GM12875 (cell line): Measurements from ENCODE around the gene FNDC10.

Experiments used
- H3K4me3 ChIP-seq: one replicate; pipeline ENCODE4 v1.5.1; 2011; ENCODE audit warnings: low read depth, low read length, control low read depth
- TF ChIP-seq, protein P1 (sequence below): IDR thresholded peaks from 2 replicates; pipeline ENCODE4 v1.5.1; 2011; ENCODE audit warnings: low read depth, mild to moderate bottlenecking, control low read depth, inconsistent platforms, low read length, moderate library complexity, borderline replicate concordance; ENCODE audit not compliant: insufficient read depth

Gene FNDC10

DNA sequence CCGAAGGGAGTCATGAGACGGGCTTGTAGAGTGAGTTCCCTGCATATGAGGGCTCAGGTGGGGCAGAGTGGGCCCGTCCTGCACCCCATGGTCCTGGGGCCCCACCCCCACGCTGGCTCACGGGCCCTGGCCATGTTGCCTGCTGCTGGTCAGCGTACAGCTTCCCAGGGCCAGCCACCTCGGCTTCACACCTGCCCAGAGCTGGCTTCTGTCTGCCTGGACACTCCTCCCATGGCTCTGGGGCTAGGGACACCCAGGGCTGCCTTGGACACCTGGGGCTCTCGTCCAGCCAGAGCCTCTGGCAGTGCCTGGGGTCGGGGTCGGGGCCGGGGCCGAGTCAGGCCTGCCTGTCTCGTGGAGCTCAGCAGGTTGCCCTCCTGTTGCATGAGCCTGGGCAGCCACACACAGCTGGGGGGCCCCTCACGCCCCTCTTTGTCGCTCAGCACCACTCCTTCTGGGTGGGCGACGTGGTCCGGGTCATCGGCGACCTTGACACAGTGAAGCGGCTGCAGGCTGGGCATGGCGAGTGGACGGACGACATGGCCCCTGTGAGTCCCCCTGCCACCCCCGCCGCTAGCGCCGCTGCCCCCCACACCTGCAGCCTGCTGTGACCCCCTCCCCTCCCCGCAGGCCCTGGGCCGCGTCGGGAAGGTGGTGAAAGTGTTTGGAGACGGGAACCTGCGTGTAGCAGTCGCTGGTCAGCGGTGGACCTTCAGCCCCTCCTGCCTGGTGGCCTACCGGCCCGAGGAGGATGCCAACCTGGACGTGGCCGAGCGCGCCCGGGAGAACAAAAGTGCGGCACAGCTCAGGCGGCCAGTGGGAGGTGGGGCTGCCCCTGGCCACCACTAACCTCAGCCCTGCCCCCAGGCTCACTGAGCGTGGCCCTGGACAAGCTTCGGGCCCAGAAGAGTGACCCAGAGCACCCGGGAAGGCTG, 26.5 kb upstream of the FNDC10 start:
- TF ChIP-seq, protein P1, sequence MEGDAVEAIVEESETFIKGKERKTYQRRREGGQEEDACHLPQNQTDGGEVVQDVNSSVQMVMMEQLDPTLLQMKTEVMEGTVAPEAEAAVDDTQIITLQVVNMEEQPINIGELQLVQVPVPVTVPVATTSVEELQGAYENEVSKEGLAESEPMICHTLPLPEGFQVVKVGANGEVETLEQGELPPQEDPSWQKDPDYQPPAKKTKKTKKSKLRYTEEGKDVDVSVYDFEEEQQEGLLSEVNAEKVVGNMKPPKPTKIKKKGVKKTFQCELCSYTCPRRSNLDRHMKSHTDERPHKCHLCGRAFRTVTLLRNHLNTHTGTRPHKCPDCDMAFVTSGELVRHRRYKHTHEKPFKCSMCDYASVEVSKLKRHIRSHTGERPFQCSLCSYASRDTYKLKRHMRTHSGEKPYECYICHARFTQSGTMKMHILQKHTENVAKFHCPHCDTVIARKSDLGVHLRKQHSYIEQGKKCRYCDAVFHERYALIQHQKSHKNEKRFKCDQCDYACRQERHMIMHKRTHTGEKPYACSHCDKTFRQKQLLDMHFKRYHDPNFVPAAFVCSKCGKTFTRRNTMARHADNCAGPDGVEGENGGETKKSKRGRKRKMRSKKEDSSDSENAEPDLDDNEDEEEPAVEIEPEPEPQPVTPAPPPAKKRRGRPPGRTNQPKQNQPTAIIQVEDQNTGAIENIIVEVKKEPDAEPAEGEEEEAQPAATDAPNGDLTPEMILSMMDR, result no peak

DNA sequence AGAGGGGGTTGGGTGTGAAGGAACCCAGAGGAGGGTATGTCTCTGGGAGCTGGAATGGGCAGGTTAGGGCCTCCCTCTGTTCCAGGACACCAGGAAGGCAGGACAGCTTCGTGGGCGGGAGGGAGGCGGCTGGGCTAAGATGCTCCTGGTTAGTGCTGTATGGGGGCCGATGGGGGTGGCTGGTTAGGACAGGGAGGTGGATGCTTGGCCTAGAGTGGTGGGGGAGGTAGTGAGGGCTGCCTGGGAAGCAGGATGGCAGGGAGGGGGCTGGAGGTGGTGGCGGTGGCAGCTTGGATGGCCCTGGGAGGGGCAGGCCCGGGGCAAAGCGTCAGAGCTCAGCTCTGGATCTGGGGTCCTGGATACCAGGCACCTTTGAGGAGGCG, 25.9 kb upstream of the FNDC10 start:
- no peak overlapping the region for H3K4me3 ChIP-seq
- TF ChIP-seq, protein P1, result no peak

More for the DNA sequence above, 26.5 kb upstream of the FNDC10 start:
- no peak overlapping the region for H3K4me3 ChIP-seq

DNA sequence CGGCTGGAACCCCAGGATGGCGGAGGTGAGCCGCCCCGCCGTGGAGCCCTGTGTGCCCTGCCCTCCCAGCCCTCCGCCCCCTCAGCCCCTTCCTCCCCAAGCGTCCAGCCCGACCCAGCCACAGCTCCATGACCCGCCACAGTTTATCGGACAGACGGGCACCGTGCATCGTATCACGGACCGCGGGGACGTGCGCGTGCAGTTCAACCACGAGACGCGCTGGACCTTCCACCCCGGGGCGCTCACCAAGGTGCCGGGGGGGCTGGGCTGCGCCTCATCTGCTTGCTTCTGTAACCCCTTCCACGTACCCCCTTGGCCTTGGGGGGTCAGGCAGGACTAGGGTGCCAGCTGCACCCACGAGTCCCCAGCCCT, 25.5 kb upstream of the FNDC10 start:
- TF ChIP-seq, protein P1, result no peak
- H3K4me3 ChIP-seq, result no peak overlapping the region

DNA sequence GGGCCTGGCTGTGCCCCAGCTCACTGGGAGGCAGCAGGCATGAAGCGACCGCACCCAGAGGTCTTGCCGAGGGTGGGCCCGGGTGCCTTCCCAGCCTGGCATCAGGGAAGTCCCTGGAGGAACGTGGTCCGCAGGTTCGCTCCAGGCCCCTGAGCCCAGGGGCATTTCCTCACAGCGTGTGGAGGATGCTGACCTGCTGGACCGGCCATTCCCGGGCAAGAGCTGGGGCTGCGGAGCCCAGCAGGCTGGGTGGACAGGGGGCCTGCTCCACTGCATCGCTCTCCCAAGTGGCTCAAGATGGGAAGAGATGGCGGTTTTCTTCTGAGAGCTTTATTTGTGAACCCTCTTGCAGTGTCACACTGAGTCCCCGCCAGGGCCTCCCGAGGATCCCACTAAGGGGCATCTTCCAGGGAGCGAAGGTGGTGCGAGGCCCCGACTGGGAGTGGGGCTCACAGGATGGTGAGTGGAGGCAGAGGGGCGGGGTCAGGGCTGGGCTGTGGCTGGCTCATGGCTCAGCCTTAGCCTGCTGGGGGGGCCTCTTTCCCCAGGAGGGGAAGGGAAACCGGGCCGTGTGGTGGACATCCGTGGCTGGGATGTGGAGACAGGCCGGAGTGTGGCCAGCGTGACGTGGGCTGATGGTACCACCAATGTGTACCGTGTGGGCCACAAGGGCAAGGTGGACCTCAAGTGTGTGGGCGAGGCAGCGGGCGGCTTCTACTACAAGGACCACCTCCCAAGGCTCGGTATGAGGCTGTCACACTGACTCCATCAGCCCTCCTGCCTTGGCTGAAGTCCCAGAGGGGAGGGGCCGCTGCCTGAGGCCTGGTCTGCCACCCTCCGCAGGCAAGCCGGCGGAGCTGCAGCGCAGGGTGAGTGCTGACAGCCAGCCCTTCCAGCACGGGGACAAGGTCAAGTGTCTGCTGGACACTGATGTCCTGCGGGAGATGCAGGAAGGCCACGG, 24.8 kb upstream of the FNDC10 start:
- TF ChIP-seq, protein P1, result no peak
- H3K4me3 ChIP-seq, result no peak overlapping the region

DNA sequence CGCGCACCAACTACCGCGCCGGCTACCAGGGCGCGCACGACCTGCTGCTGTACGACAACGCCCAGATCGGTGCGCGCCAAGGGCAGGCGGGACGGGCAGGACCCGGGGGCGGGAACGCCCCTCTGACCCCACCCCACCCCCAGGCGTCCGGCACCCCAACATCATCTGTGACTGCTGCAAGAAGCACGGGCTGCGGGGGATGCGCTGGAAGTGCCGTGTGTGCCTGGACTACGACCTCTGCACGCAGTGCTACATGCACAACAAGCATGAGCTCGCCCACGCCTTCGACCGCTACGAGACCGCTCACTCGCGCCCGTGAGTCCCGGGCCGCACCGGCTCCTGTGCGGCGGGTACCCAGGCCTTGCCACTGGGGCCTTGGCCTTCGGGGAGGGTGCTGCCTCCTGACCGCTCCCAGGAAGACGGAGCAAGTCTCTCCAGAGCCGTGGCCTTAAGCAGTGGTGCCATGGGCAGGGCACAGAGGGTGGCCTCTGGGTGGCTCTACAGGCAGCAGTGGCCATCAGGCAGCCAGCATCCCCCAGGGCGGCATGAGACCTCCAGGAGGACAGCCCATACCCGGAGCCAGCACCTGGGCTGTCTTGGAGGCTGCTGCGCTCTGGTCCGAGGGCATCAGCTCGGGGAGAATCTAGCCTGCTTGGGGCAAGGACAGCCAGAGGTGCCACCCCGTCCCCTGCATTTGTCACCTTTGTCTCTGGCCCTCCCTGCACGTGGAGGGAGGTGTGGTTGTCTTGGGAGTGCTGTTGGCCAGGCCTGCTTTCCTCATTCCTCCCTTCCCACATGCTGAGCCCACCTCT, 23.9 kb upstream of the FNDC10 start:
- H3K4me3 ChIP-seq, result no peak overlapping the region
- TF ChIP-seq, protein P1, result no peak

DNA sequence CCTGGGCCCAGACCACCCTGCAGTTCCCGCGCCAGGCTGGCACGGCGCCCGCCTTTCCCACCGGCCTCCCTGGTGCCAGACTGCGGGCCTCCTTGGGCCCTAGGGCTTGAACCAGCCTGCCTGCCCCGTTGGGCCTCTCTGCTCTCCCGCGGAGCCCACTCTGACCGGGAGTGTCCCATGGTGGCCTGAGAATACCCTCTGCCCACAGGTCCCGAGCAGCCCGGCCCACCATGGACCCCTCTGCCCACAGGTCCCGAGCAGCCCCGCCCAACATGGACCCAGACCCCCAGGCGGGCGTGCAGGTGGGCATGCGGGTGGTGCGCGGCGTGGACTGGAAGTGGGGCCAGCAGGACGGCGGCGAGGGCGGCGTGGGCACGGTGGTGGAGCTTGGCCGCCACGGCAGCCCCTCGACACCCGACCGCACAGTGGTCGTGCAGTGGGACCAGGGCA, 23.3 kb upstream of the FNDC10 start:
- TF ChIP-seq, protein P1, result no peak
- no peak overlapping the region for H3K4me3 ChIP-seq
